GM21381 (cell line): ENCODE data around the gene DEPDC1.
"Not testable (repeated sequence)": the region's sequence is repeated elsewhere in the genome, so short reads cannot be mapped to it uniquely, and the experiment has no call there.

Experiments used
- ATAC-seq: cut with Tn5 transposase; IDR thresholded peaks from one replicate; pipeline ENCODE4 v1.9.1; 2021; ENCODE audit warnings: mild to moderate bottlenecking, moderate library complexity; ENCODE audit not compliant: unreplicated experiment

Gene DEPDC1

GRCh38 chr1:68496680-68497357 lies at the start of gene DEPDC1:
Gene DEPDC1, minus strand, starts transcription at chr1:68497082. Its CDS starts 83 bp downstream, at chr1:68496999.
- ATAC-seq: peak; percentile 97

- ATAC-seq: no peak
These were observed 47.8 kb upstream of the DEPDC1 start for GRCh38 chr1:68544651-68545050.

GRCh38 chr1:68542586-68542985 lies 45.7 kb upstream of the DEPDC1 start:
- no peak for ATAC-seq

- ATAC-seq: no peak
These were observed 42.1 kb upstream of the DEPDC1 start for GRCh38 chr1:68538941-68539340.

- no peak for ATAC-seq
These were observed 31.4 kb upstream of the DEPDC1 start for GRCh38 chr1:68528243-68528642.

GRCh38 chr1:68525781-68526180 lies 28.9 kb upstream of the DEPDC1 start:
- no peak for ATAC-seq

- no peak for ATAC-seq
These were observed 24.4 kb upstream of the DEPDC1 start for GRCh38 chr1:68521286-68521685.

- no peak for ATAC-seq
These were observed 19.2 kb upstream of the DEPDC1 start for GRCh38 chr1:68516066-68516465.

GRCh38 chr1:68511254-68511653 lies 14.4 kb upstream of the DEPDC1 start:
- ATAC-seq: no peak

GRCh38 chr1:68506386-68506785 lies 9.5 kb upstream of the DEPDC1 start:
- no peak for ATAC-seq

- no peak for ATAC-seq
These were observed 6.2 kb upstream of the DEPDC1 start for GRCh38 chr1:68503085-68503484.

- ATAC-seq: peak; percentile 14
These were observed 446 bp upstream of the DEPDC1 start for GRCh38 chr1:68497358-68497698.

GRCh38 chr1:68495968-68496679 lies 758 bp downstream of the DEPDC1 start:
- ATAC-seq: no peak

- no peak for ATAC-seq
These were observed 1.4 kb downstream of the DEPDC1 start for GRCh38 chr1:68495532-68495931.

GRCh38 chr1:68493193-68493592 lies 3.7 kb downstream of the DEPDC1 start:
- ATAC-seq: no peak

GRCh38 chr1:68492255-68492654 lies 4.6 kb downstream of the DEPDC1 start:
- ATAC-seq: not testable (repeated sequence)

- ATAC-seq: no peak
These were observed 6.7 kb downstream of the DEPDC1 start for GRCh38 chr1:68490046-68490651.

- no peak for ATAC-seq
These were observed 11.4 kb downstream of the DEPDC1 start for GRCh38 chr1:68485431-68486022.

- ATAC-seq: no peak
These were observed 12.3 kb downstream of the DEPDC1 start for GRCh38 chr1:68484618-68485017.

GRCh38 chr1:68481041-68481440 lies 15.8 kb downstream of the DEPDC1 start:
- ATAC-seq: no peak

GRCh38 chr1:68479501-68479900 lies 17.4 kb downstream of the DEPDC1 start:
- no peak for ATAC-seq

GRCh38 chr1:68478662-68479061 lies 18.2 kb downstream of the DEPDC1 start:
- no peak for ATAC-seq
